IPS-20b (cell line): ENCODE results near the gene CALCOCO1.
A peak's percentile ranks its signal among the peaks of the same experiment; 100 is the strongest.

Experiments
- H3K27ac ChIP-seq: one replicate; pipeline ENCODE4 v1.5.1; 2013; ENCODE audit warnings: low read length
- H3K27me3 ChIP-seq: 2 replicates; pipeline ENCODE4 v1.6.1; 2013; ENCODE audit warnings: mild to moderate bottlenecking, low read length, inconsistent platforms; ENCODE audit not compliant: insufficient read depth
- H3K36me3 ChIP-seq: 2 replicates; pipeline ENCODE4 v1.6.1; 2013; ENCODE audit warnings: low read depth, mild to moderate bottlenecking, inconsistent platforms, low read length, moderate library complexity; ENCODE audit not compliant: insufficient read depth
- H3K4me1 ChIP-seq: 2 replicates; pipeline ENCODE4 v1.6.1; 2013; ENCODE audit warnings: mild to moderate bottlenecking, control low read depth, inconsistent platforms, low read length, moderate library complexity; ENCODE audit not compliant: insufficient read depth
- H3K4me3 ChIP-seq: 2 replicates; pipeline ENCODE4 v1.5.1; 2013; ENCODE audit warnings: mild to moderate bottlenecking, low read length, inconsistent platforms
- H3K9ac ChIP-seq: 2 replicates; pipeline ENCODE4 v1.6.1; 2013; ENCODE audit warnings: low read depth, mild to moderate bottlenecking, inconsistent platforms, low read length, moderate library complexity
- H3K9me3 ChIP-seq: 2 replicates; pipeline ENCODE4 v1.6.1; 2013; ENCODE audit warnings: mild to moderate bottlenecking, low read depth, low read length, inconsistent platforms; ENCODE audit not compliant: insufficient read depth

Gene CALCOCO1

DNA sequence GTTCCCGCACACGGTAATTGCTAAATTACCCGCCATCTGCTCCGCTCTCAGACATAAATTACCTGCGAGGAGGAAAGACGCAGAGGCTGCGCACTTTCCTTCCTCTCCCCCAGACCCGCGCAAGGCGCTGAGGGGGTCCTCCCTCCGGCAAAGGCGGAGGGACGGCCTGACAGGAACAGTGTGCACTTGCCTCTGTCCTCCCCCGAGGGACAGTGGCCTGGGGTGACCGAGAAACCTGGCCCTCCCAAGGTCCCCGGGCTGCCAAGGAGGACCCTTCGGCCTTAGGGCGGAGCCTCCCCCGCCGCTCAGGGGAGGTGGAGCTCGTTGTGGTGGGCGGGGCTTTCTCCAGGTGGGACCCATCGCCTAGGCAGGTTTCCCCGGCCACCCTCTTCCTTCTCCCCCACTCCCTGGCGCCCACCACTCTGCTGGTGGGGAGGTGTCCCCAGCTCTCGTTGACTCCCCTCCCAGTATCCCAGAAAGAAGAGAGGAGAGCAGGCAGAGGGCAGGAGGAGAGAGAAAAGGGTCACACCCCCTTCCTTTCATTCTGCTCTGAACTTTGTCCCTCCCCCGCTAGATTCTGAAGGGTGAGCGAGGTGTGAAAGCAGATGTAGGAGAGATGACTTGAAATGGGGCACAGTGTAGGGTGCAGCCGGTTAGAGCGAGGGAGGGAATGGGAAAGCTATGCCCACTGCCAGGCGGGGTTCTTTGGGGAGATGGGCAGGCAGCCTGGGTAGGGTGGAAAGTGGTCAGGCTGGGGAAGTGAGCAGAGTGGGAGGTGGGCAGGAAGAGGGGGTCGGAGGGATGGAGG lies 11.4 kb upstream of the CALCOCO1 start:
- Histone ChIP-seq H3K27ac (no peak overlapping the region), H3K9ac (peak overlapping the region; percentile 63; the same call in 1 of the 2 replicates), H3K9me3 (no peaks in the 10 kb centered on the region), H3K4me3 (peak overlapping the region; percentile 83), H3K4me1 (peaks cover 3% of the 10 kb centered on the region; the same call in 1 of the 2 replicates), H3K27me3 (peaks cover 94% of the 10 kb centered on the region), H3K36me3 (no peaks in the 10 kb centered on the region)

DNA sequence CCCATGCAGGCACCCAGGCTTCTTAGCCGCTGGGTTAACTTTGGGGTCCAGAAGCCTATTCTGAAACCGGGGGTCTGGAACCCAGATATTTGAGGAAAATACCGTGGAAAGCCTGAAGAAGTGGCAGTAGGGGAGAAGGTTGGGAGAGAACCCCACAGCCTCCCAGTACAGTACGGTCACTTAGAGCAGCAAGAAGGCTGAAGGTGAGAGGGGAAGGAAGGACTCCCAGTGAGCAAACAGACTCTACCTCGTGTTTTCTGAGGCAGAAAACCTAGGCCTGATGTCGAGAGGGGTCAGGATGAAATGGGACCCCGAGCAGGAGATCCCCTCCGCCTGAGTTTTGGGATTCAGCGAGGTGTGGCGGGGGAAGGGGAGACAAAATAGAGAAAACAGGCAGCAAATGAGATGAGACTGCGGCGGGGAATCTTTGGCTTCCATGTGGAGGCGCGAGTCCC lies 10.7 kb upstream of the CALCOCO1 start:
- Histone ChIP-seq H3K27ac (no peak overlapping the region), H3K9me3 (no peaks in the 10 kb centered on the region), H3K9ac (peak overlapping the region; percentile 63; the same call in 1 of the 2 replicates), H3K4me3 (peak overlapping the region; percentile 83), H3K4me1 (no peaks in the 10 kb centered on the region; the same call in 1 of the 2 replicates), H3K36me3 (no peaks in the 10 kb centered on the region), H3K27me3 (peaks cover 94% of the 10 kb centered on the region)

DNA sequence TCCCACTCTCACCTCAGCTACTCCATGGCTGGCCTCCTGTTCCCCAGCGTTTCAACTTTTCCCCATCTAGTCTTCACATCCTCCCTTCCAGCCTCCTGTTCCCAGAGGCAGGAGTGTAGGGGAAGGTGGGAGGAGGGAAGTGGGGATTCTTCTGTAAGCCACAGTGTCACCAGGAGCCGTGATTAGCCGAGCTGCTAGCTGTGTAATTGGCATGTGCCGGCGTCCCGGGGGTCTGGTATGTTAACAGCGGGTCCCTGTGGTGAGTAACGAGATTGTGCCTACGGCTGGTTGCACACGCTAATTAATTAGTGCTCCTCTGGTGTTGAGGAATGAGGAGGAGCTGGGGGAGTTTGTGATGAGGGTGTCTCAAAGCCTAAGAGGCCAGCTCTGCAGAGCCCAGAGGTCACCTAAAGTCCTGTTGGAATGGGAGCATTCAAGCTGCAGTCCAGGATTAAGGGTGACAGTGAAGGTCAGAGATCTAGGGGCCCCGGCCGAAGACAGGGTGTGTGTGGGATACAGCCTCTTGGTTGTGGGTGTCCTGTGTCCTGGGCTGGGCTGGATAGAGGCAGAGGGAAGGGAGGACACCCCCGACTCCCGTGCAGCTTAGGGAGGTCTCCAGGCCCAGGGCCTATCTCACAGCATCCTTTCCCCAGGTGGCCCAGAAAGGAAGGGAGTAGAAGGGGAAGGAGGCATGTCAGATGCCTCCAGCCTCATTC lies 10.0 kb upstream of the CALCOCO1 start:
- Histone ChIP-seq H3K4me1 (no peaks in the 10 kb centered on the region; the same call in 1 of the 2 replicates), H3K36me3 (no peaks in the 10 kb centered on the region), H3K27ac (no peak overlapping the region), H3K9me3 (no peaks in the 10 kb centered on the region), H3K4me3 (no peak overlapping the region; the same call in 1 of the 2 replicates), H3K27me3 (peaks cover 88% of the 10 kb centered on the region), H3K9ac (no peak overlapping the region)

DNA sequence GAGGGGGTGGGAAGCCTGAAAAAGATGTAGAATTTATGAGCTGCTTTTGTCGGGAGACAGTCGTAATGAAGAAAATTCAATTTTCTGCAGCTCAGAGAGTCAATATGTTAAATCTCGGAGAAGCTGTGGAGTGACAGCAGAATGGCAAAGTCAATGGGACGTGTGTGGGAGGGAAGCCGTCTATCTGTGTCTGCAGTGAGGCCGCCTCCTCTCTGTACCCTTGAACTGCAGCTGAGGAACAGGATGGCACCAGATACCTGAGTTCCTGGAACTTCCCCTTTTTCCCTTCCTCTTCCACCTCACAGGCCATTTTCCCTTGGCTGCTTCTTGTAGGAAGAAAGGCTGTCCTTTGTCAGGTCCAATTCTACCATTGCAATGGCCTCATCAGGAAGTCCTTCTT lies 9.3 kb upstream of the CALCOCO1 start:
- no peak overlapping the region for H3K4me3 ChIP-seq
- H3K9ac ChIP-seq: no peak overlapping the region
- peaks cover 83% of the 10 kb centered on the region for H3K27me3 ChIP-seq

DNA sequence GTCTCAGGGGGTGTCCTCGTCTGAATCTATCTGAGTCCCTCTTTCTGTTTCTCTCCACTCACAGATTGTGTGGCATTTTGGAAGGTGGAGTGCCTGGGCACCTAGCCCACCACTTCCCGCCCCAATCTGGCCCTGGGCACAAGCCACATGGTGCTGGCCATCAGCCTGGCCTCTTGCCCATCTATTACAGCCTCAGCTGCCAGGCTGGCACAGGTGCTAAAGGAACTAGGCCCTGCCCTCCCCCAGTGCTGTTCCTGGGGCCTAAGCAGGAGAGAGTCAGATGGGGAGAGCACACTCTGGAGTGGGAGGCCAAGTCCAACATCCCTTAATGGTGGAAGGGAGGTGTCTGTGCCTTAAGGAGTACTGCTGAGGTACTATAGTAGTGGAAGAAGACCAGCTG lies 8.3 kb upstream of the CALCOCO1 start:
- Histone ChIP-seq H3K4me3 (no peak overlapping the region), H3K9ac (no peak overlapping the region), H3K27ac (no peak overlapping the region), H3K36me3 (no peaks in the 10 kb centered on the region), H3K27me3 (peaks cover 73% of the 10 kb centered on the region), H3K4me1 (no peaks in the 10 kb centered on the region; the same call in 1 of the 2 replicates), H3K9me3 (no peaks in the 10 kb centered on the region)

More for the DNA sequence above, 9.3 kb upstream of the CALCOCO1 start:
- Histone ChIP-seq H3K36me3 (no peaks in the 10 kb centered on the region), H3K9me3 (no peaks in the 10 kb centered on the region), H3K27ac (no peak overlapping the region), H3K4me1 (no peaks in the 10 kb centered on the region; the same call in 1 of the 2 replicates)

DNA sequence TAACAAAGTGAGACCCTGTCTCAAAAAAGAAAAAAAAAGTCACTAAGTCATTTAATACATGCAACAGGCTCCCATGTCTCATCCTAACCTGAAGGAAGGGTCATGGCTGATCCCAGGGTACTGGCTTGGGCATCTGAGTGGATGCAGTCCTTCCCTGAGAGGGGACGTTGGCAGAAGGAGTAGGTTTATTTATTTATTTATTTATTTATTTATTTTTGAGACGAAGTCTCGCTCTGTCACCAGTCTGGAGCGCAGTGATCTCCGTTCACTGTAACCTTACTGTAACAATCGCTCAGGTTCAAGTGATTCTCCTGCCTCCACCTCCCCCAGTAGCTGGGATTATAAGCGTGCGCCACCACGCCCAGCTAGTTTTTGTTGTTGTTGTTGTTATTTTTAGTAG lies 7.2 kb upstream of the CALCOCO1 start:
- Histone ChIP-seq H3K9me3 (no peaks in the 10 kb centered on the region), H3K9ac (no peak overlapping the region), H3K4me3 (no peak overlapping the region), H3K4me1 (no peaks in the 10 kb centered on the region; the same call in 1 of the 2 replicates), H3K36me3 (no peaks in the 10 kb centered on the region), H3K27me3 (peaks cover 61% of the 10 kb centered on the region), H3K27ac (no peak overlapping the region)

DNA sequence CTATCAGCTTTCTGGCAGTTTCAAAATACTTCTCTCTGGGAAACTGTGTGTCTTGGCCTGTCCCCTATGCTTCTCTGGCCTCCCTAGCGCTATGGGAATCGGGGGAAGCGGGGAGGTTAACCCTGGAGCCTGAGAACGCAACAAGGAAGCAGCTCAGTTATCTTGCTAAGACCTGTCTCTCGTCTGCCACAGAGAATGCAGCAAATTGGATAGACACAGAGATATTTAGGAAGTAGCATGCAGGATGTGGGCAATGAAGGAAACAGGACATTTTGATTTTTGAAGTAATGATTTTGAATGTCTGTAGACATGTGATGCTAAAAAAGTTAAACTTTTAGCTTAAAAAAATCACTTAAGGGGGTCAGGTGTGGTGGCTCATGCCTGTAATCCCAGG lies 6.6 kb upstream of the CALCOCO1 start:
- Histone ChIP-seq H3K4me1 (no peaks in the 10 kb centered on the region; the same call in none of the 2 replicates), H3K27me3 (peaks cover 55% of the 10 kb centered on the region), H3K27ac (no peak overlapping the region), H3K36me3 (no peaks in the 10 kb centered on the region), H3K4me3 (no peak overlapping the region), H3K9ac (no peak overlapping the region), H3K9me3 (no peaks in the 10 kb centered on the region)

DNA sequence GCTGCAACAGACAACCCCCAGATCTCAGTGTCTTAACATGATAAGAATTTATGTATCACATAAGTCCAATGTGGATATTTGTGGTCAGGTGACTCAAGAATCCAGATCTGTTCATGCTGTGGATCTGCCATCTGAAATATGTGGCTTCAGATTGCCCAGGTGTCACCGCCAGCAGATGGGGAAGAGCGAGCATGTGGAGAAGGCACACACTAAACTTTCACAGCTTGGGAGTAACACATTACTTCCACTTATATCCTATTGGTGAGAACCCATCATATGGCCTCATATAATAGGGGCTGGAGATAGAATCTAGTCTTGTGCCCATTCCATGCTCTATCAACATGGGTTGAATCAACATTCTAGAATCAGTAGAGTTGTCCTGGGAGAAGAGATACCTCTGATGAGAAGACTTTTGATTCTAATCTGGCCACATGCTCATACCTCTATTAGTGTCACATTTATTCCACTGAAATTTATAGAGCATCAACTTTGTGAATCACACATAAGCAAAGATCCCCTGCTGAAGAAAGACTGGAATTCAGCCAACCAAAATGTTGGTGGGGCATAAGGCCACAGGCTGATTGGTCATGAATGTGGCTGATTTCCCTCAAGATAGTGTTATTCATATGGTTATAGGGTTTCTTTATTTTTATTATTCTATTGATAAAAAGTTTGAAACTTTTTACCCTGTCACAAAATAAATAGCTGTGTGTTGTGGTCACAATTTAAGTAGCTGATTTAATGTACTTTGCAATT lies 6.0 kb upstream of the CALCOCO1 start:
- Histone ChIP-seq H3K27me3 (peaks cover 49% of the 10 kb centered on the region), H3K4me1 (peaks cover 4% of the 10 kb centered on the region), H3K4me3 (no peak overlapping the region), H3K9me3 (no peaks in the 10 kb centered on the region), H3K36me3 (no peaks in the 10 kb centered on the region), H3K27ac (no peak overlapping the region), H3K9ac (no peak overlapping the region)

DNA sequence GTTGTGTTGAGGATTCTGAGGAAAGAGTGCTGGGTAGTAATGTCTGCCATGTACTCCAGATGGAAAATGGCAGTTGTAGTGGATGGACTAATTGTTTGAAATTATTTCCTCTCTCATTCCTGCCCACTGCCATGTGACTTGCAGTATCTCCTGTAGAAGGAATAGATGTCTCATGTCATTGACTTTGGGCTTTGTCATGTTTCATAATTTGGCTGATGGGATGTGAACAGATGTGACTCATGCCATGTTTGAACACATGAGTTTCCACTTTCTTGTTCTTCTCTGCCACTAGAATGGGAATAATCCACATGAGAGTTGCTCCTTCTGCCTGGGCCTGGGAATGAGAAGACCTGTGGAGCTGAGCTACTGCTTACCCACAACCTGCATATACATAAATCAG lies 2.4 kb upstream of the CALCOCO1 start:
- H3K4me1 ChIP-seq: peaks cover 9% of the 10 kb centered on the region
- H3K27me3 ChIP-seq: peaks cover 14% of the 10 kb centered on the region
- H3K36me3 ChIP-seq: no peaks in the 10 kb centered on the region
- H3K4me3 ChIP-seq: no peak overlapping the region
- H3K9ac ChIP-seq: no peak overlapping the region
- no peak overlapping the region for H3K27ac ChIP-seq
- no peaks in the 10 kb centered on the region for H3K9me3 ChIP-seq

DNA sequence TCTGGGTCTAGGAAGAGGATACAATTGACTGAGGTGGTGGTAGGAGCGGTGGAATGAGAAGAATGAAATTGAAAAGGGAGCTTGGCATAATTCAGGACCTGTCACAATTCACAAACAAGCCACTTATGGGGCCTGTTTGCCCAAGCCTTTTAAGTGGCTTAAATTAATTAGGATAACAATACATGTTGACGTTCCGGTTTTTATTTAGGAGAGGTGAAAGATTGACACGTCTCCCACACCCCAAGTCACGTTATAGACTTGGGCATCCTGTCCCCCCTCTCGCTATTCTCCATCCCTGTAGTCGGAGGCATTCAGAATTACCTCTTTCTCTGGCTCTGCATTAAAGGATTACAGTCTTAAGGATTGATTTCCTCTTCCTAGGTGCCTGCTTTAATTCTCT lies 954 bp upstream of the CALCOCO1 start:
- H3K9me3 ChIP-seq: no peaks in the 10 kb centered on the region
- H3K27ac ChIP-seq: no peak overlapping the region
- H3K36me3 ChIP-seq: no peaks in the 10 kb centered on the region
- H3K4me1 ChIP-seq: peaks cover 9% of the 10 kb centered on the region; the same call in 1 of the 2 replicates
- H3K4me3 ChIP-seq: peak overlapping the region; percentile 96
- H3K27me3 ChIP-seq: peaks cover 4% of the 10 kb centered on the region; the same call in 1 of the 2 replicates
- peak overlapping the region; percentile 77; the same call in 1 of the 2 replicates for H3K9ac ChIP-seq

DNA sequence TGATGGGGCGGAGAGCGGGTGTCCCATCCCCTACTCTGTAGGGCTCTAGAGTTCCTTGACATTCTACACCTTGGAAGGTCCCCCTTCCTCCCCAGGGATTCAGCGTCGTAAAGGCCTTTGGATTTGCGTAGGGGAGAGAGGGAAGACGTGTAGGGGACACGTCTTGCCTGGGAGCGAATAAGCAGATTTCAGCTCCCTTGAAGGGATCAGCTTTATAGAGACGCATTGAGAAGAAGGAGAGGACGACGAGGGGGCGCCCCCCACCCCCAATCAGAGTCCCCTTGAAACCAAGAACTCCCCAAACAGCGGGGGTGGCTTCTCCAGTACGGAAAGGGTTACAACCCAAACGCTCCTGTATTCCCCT lies 324 bp downstream of the CALCOCO1 start:
- no peak overlapping the region for H3K27ac ChIP-seq
- no peaks in the 10 kb centered on the region for H3K9me3 ChIP-seq
- H3K4me1 ChIP-seq: peaks cover 9% of the 10 kb centered on the region; the same call in 1 of the 2 replicates
- H3K27me3 ChIP-seq: no peaks in the 10 kb centered on the region
- no peaks in the 10 kb centered on the region for H3K36me3 ChIP-seq
- H3K9ac ChIP-seq: peak overlapping the region; percentile 72; the same call in 1 of the 2 replicates
- peak overlapping the region; percentile 96 for H3K4me3 ChIP-seq
